GM12875 (cell line): ENCODE data around the gene DIP2B.
"Not testable (repeated sequence)": the region's sequence is repeated elsewhere in the genome, so short reads cannot be mapped to it uniquely, and the experiment has no call there.

Experiments
- H3K4me3 ChIP-seq: one replicate; pipeline ENCODE4 v1.5.1; 2011; ENCODE audit warnings: low read depth, low read length, control low read depth
- TF ChIP-seq, protein P1 (sequence below): IDR thresholded peaks from 2 replicates; pipeline ENCODE4 v1.5.1; 2011; ENCODE audit warnings: low read depth, mild to moderate bottlenecking, control low read depth, inconsistent platforms, low read length, moderate library complexity, borderline replicate concordance; ENCODE audit not compliant: insufficient read depth

DIP2B gene

GRCh38 chr12:50549885-50550284, 45.1 kb downstream of the DIP2B start:
- TF ChIP-seq, protein P1, sequence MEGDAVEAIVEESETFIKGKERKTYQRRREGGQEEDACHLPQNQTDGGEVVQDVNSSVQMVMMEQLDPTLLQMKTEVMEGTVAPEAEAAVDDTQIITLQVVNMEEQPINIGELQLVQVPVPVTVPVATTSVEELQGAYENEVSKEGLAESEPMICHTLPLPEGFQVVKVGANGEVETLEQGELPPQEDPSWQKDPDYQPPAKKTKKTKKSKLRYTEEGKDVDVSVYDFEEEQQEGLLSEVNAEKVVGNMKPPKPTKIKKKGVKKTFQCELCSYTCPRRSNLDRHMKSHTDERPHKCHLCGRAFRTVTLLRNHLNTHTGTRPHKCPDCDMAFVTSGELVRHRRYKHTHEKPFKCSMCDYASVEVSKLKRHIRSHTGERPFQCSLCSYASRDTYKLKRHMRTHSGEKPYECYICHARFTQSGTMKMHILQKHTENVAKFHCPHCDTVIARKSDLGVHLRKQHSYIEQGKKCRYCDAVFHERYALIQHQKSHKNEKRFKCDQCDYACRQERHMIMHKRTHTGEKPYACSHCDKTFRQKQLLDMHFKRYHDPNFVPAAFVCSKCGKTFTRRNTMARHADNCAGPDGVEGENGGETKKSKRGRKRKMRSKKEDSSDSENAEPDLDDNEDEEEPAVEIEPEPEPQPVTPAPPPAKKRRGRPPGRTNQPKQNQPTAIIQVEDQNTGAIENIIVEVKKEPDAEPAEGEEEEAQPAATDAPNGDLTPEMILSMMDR: no peak
- no peak overlapping the region for H3K4me3 ChIP-seq

- TF ChIP-seq, protein P1: no peak
- H3K4me3 ChIP-seq: no peak overlapping the region
Observed at GRCh38 chr12:50550530-50551223, 45.9 kb downstream of the DIP2B start.

DNA sequence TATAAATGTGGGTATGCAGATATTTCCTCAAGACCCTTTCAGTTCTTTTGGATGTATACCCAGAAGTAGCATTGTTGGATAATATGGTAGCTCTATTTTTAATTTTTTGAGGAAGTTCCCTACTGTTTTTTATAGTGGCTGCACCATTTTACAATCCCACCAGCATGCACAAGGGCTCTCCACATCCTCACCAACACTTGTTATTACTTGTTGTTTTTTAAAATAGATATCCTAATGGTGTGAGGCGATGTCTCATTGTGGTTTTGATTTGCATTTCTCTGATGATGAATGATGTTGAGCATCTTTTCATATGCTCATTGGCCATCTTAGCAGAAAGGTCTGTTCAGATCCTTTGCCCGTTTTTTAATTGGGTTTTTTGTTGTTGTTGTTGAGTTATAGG, 47.1 kb downstream of the DIP2B start:
- TF ChIP-seq, protein P1: no peak
- no peak overlapping the region for H3K4me3 ChIP-seq

- TF ChIP-seq, protein P1: no peak
- no peak overlapping the region for H3K4me3 ChIP-seq
Observed at GRCh38 chr12:50554651-50555050, 49.9 kb downstream of the DIP2B start.

- H3K4me3 ChIP-seq: no peak overlapping the region
- TF ChIP-seq, protein P1: no peak
Observed at GRCh38 chr12:50555471-50555885, 50.7 kb downstream of the DIP2B start.

- TF ChIP-seq, protein P1: no peak
- H3K4me3 ChIP-seq: no peak overlapping the region
Observed at GRCh38 chr12:50556273-50556672, 51.5 kb downstream of the DIP2B start.

DNA sequence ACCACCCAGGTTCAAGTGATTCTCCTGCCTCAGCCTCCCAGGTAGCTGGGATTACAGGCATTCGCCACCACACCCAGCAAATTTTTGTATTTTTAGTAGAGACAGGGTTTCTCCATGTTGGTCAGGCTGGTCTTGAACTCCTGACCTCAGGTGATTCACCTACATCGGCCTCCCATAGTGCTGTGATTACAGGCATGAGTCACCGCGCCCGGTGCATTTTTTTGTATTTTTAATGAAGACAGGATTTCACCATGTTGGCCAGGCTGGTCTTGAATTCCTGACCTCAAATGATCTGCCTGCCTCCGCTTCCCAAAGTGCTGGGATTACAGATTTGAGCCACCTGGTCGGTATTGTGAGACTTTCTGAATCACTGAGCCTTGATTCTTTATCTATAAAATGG, 52.0 kb downstream of the DIP2B start:
- H3K4me3 ChIP-seq: not testable (repeated sequence)
